Measurements from ENCODE around the gene PPP1R18. TPM values are rescaled to one million over a fixed set of nuclear protein-coding genes. Genes with fewer than 3 reads are reported as not detected.
A peak's percentile ranks its signal among the peaks of the same experiment; 100 is the strongest.

Gene PPP1R18
- total and polyA plus RNA-seq, 9 of the 15 experiments (the other 6 are each of a cell fraction or from before 2014, with no cell fraction given): 12.0 to 99.2 (median 42.6) TPM

- no peak for TF ChIP-seq EWSR1 (IDR thresholded peaks at IDR 0.05; ENCODE audit: borderline replicate concordance, low read depth, partially characterized antibody)
- TF ChIP-seq SMARCC2 (IDR thresholded peaks at IDR 0.05; ENCODE audit: low read depth): no peak
- TF ChIP-seq ZBTB5 (IDR thresholded peaks at IDR 0.05): no peak
- peak in 1 of 2 experiments; percentile 79; a peak in 1 of 4 replicates for TF ChIP-seq MLX (CRISPR knock-in tag; conservative IDR thresholded peaks at IDR 0.05)
- peak; percentile 95 for TF ChIP-seq RBM22 (IDR thresholded peaks at IDR 0.05; ENCODE audit: low read depth, low read length, poor library complexity, severe bottlenecking)
- TF ChIP-seq SP1 (CRISPR knock-in tag; IDR thresholded peaks at IDR 0.05): peak; percentile 90
- no peak for TF ChIP-seq GABPB2 (CRISPR knock-in tag; conservative IDR thresholded peaks at IDR 0.05)
- TF ChIP-seq DLX4 (CRISPR knock-in tag; IDR thresholded peaks at IDR 0.05): no peak
- no peak for TF ChIP-seq ZNF224 (CRISPR knock-in tag; IDR thresholded peaks at IDR 0.05)
- no peak for TF ChIP-seq ZBTB34 (CRISPR knock-in tag; IDR thresholded peaks at IDR 0.05)
- peak; percentile 71 for TF ChIP-seq SOX6 (IDR thresholded peaks at IDR 0.05)
- peak; percentile 95 for TF ChIP-seq ELF1 (tag; IDR thresholded peaks at IDR 0.05)
- TF ChIP-seq GABPB1 (CRISPR knock-in tag; IDR thresholded peaks at IDR 0.05): peak; percentile 80
- TF ChIP-seq BRD4 (IDR thresholded peaks at IDR 0.05): no peak
- peak; percentile 59; the same call in 1 of the 2 replicates for TF ChIP-seq ETS1 (conservative IDR thresholded peaks at IDR 0.05; ENCODE audit: control insufficient read depth, low read depth, low read length)
- TF ChIP-seq FOXJ3 (CRISPR knock-in tag; IDR thresholded peaks at IDR 0.05): no peak
- no peak for TF ChIP-seq CREB3 (tag; conservative IDR thresholded peaks at IDR 0.05; ENCODE audit: low read depth)
- 0 out of 2 replicates have a peak, but pooled peaks have one; percentile 43 for TF ChIP-seq MAFF (IDR thresholded peaks at IDR 0.05; ENCODE audit: low read length)
- TF ChIP-seq THAP7 (CRISPR knock-in tag; IDR thresholded peaks at IDR 0.05): no peak
Observed at GRCh38 chr6:30672445-30673253, 13.8 kb downstream of the PPP1R18 start, which contains the start of gene DHX16 (continued).
